GM18498 (cell line): ENCODE results near the gene TNNT1.

ENCODE experiments used
- ATAC-seq: cut with Tn5 transposase; IDR thresholded peaks from one replicate; pipeline ENCODE4 v1.9.1; 2021; ENCODE audit warnings: mild to moderate bottlenecking, moderate library complexity; ENCODE audit not compliant: unreplicated experiment

The TNNT1 gene

GRCh38 chr19:55146078-55146704 lies 2.8 kb downstream of the TNNT1 start:
- ATAC-seq, result no peak

- ATAC-seq, result no peak
Measured at GRCh38 chr19:55145232-55145631, 3.8 kb downstream of the TNNT1 start.

DNA sequence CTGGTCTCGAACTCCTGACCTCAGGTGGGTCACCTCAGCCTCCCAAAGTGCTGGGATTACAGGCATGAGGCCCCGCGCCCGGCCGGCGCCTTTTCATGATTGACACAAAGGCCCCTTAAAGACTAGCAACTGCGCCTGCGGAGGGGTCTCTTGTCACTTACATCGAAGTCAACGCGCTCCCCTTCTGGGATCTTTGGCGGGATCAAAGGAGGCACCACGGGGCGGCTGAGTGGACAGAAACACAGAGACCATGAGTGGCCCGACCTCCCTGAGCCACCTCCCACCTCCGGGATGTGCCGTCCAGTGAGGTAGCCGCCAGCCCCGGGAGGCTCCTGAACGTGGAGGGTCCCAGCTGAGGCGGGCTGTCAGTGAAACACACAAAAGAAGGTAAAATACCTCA lies 7.3 kb downstream of the TNNT1 start:
- ATAC-seq, result no peak

DNA sequence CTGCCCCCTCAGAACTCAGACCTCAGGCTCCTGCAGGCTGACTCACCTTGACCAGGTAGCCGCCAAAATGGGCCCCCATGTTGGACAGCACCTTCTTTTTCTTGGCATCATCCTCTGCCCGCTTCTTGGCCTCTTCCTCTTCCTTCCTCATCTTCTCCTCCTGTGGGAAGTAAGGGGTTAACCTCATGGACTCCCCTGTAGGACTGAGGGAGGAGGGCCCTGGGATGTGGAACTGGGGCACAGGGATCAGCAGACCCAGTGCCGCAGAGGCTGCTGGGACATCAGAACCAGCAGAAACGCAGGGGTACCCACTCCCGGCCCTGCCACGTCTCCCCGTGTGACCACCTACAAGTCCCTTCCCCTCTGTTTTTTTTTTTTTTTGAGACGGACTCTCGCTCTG lies 11.1 kb downstream of the TNNT1 start:
- ATAC-seq, result no peak

DNA sequence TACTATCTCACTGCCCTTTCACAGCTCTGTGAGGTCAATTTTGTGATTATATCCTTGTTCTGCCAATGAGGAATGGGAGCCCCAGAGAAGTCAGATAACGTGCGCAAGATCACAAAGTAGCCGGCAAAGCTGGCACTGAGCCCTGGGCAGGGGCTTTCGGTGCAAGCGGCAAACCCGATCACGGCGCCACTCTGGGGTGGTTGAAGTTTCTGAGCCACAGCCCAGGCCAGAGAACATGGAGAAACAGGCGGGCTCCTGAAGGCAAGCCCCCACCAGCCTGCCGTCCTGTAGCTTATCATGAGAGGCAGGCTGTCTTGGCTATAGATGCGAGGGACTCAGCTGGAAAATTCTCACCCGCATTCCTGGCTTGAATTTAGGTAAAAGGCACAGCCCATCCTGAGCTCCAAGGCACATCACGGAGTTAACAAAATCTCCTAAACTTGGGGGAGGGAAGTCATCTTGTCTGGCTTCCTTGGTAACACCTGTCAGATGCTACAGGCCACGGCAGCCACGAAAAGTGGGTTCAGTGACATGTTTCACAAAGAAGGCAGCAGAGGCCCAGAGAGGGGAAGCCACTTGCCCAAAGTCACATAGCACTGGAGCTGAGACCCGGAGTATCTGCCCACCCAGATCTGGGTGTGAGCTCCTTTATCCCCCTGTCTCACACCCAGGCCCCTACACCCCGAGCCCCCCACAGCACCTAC lies 12.5 kb downstream of the TNNT1 start:
- ATAC-seq, result no peak

GRCh38 chr19:55134736-55135135 lies 14.3 kb downstream of the TNNT1 start:
- ATAC-seq, result no peak

- no peak for ATAC-seq
Measured at GRCh38 chr19:55133639-55134444, 15.2 kb downstream of the TNNT1 start.

DNA sequence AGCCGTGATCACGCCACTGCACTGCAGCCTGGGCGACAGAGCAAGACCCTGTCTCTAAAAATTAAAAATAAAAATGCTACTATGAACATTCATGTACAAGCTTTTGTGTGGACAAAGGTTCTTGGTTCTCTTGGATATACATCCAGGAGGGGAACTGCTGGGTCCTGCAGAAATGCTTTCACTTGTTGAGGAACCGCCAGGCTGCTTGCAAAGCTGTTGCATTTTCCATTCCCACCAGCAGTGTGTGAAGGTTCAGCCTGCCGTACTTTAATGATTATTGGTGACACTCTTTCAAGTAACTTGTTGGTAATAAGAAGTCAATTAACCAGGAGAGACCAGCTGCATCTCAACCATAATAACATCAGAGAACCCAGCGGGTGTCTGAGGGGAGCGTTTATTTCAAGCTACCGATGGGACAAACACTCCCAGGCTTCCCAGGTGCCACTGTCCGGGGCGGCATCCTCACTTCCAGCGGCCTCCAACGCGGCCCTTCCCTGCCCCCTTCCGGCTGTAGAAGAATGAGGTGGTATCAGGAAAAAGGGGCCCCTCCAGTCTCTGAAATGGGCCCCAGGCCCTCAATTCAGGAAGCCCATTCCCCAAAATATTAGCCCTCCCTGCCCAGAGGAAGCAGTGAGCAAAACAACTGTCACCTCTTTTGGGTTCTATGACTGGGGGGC lies 16.4 kb downstream of the TNNT1 start:
- ATAC-seq, result no peak

- ATAC-seq, result no peak
Measured at GRCh38 chr19:55131421-55131820, 17.6 kb downstream of the TNNT1 start.

DNA sequence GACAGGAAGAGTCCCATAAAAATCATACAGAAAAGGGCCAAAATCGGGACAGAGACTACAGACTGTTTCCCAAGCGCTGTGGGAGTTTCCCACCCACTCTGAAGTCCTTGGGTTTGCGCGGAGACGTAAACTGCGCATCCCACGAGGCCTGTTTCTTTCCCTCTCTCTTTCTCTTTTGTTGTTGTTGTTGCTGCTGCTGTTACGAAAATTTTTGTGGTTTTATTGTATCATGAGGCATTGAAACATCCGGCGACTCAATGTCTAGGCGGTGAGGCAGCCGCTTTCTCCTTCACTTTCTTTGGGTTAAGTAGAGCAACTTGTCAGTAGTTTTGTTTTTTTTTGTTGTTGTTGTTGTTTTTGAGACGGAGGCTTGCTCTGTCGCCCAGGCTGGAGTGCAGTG lies 30.0 kb downstream of the TNNT1 start:
- ATAC-seq, result no peak

- ATAC-seq, result no peak
Measured at GRCh38 chr19:55118401-55118991, 30.5 kb downstream of the TNNT1 start.

DNA sequence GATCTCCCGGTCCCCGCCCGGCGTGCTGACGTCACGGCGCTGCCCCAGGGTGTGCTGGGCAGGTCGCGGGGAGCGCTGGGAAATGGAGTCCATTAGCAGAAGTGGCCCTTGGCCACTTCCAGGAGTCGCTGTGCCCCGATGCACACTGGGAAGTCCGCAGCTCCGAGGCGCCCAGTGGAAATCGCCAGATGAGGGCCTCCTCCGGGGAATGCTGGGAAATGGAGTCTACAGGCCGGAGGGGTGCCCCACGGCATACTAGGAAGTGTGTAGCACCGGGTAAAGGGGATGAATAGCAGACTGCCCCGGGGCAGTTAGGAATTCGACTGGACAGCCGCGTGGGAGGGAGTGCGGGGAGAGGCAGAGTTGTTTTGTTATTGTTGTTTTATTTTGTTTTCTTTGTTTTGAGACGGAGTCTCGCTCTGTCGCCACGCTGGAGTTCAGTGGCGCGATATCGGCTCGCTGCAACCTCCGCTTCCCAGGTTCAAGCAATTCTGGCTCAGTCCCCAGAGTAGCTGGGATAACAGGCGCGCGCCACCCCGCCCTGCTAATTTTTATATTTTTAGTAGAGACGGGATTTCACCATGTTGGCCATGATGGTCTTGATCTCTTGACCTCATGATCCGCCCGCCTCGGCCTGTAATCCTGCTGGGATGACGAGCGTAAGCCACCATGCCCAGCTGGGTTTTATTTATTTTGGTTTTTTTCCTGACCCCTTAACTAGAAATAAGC lies 31.2 kb downstream of the TNNT1 start:
- peak; percentile 89 for ATAC-seq

DNA sequence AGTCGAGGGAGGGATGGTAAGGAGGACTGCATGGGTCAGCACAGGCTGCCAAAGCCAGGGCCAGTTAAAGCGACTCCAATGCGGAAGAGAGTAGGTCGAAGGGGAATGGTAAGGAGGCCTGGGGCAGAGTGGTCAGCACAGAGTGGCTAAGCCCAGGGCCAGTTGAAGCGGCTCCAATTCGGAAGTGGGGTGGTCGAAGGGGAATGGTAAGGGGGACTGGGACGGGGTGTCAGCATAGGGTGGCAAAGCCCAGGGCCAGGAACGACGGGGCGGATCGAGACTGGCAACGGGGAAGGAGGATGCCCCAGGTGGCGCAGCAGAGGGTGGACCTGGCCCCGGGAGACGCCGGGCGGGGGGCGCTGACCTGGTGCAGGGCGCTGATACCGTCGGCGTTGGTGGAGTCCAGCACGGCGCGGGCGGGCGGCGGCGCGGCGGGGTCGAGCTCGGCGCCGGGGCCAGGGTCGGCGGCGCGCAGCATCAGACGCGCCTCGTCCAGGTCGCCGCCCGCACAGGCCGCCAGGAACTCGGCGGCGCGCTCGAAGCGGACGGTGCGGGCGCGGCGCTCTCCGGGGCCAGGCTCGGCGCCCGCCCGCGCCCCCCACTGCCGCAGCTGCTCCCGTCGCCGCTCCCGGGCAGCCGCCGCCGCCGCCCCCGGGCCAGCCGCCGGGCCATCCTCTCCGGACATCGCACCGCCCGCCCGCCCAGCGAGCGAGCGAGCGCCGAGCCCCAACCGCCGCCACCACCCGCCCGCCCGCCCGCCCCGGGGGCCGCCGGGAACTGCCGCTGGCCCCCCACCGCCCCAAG lies 31.9 kb downstream of the TNNT1 start, which contains the start of gene PPP1R12C:
TSS of gene PPP1R12C (minus strand) at position 779 of the 804 bp plus-strand sequence. CDS start at position 685, 94 bp downstream.
- peak; percentile 24 for ATAC-seq

DNA sequence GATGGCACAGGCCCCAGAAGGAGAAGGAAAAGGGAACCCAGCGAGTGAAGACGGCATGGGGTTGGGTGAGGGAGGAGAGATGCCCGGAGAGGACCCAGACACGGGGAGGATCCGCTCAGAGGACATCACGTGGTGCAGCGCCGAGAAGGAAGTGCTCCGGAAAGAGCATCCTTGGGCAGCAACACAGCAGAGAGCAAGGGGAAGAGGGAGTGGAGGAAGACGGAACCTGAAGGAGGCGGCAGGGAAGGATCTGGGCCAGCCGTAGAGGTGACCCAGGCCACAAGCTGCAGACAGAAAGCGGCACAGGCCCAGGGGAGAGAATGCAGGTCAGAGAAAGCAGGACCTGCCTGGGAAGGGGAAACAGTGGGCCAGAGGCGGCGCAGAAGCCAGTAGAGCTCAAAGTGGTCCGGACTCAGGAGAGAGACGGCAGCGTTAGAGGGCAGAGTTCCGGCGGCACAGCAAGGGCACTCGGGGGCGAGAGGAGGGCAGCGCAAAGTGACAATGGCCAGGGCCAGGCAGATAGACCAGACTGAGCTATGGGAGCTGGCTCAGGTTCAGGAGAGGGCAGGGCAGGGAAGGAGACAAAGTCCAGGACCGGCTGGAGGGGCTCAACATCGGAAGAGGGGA lies 32.7 kb downstream of the TNNT1 start:
- peak; percentile 28 for ATAC-seq

GRCh38 chr19:55115446-55116065 lies 33.5 kb downstream of the TNNT1 start:
- ATAC-seq, result no peak

DNA sequence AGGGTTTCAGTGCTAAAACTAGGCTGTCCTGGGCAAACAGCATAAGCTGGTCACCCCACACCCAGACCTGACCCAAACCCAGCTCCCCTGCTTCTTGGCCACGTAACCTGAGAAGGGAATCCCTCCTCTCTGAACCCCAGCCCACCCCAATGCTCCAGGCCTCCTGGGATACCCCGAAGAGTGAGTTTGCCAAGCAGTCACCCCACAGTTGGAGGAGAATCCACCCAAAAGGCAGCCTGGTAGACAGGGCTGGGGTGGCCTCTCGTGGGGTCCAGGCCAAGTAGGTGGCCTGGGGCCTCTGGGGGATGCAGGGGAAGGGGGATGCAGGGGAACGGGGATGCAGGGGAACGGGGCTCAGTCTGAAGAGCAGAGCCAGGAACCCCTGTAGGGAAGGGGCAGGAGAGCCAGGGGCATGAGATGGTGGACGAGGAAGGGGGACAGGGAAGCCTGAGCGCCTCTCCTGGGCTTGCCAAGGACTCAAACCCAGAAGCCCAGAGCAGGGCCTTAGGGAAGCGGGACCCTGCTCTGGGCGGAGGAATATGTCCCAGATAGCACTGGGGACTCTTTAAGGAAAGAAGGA lies 34.4 kb downstream of the TNNT1 start:
- no peak for ATAC-seq

- no peak for ATAC-seq
Measured at GRCh38 chr19:55113570-55114039, 35.4 kb downstream of the TNNT1 start.
